Upper lobe of right lung (tissue), 1 donor: Measurements from ENCODE around the gene GLIS1. TPM values are rescaled to one million over a fixed set of nuclear protein-coding genes. Genes with fewer than 3 reads are reported as not detected.

Source experiments
- ATAC-seq: fragments of 200-7000 bp; cut with Tn5 transposase; one replicate; pipeline ENCODE4 v1.9.1; 2020; ENCODE audit warnings: mild to moderate bottlenecking, moderate library complexity
- DNase-seq: peaks from one replicate; pipeline ENCODE4 v3.0.0-alpha.2; 2020
- H3K27ac ChIP-seq: fragments of 200-600 bp; one replicate; pipeline ENCODE4 v1.8.0; 2022
- H3K27me3 ChIP-seq: fragments of 200-600 bp; one replicate; pipeline ENCODE4 v1.8.0; 2022; ENCODE audit warnings: mild to moderate bottlenecking
- H3K36me3 ChIP-seq: fragments of 200-600 bp; one replicate; pipeline ENCODE4 v1.8.0; 2022
- H3K4me1 ChIP-seq: fragments of 200-600 bp; one replicate; pipeline ENCODE4 v1.8.0; 2022
- H3K4me3 ChIP-seq: fragments of 200-600 bp; one replicate; pipeline ENCODE4 v1.8.0; 2022; ENCODE audit warnings: mild to moderate bottlenecking
- H3K9me3 ChIP-seq: fragments of 200-600 bp; one replicate; pipeline ENCODE4 v1.8.0; 2022
- intact Hi-C: fragments of 100-400 bp; cut with DNase I; formaldehyde crosslinking; loops from one replicate; pipeline ENCODE4 v1.11.0; 2022
- total RNA-seq: library from RNA; stranded (reverse); fragmentation: NEBNext Ultra II Directional; extraction: Animal tissue kit (Norgen Biotek cat#: 25700); gene quantifications from one replicate; pipeline ENCODE4 v1.2.1, GENCODE V29; 2021
- TF ChIP-seq, protein P1 (sequence below): fragments of 200-600 bp; IDR thresholded peaks from one replicate; pipeline ENCODE4 v1.8.0; 2022; ENCODE audit warnings: antibody characterized with exemption
- donor health status: DM: no; HTN: yes; CAD: no; lungs with severe emphysema.

Gene GLIS1
- total RNA-seq, 1 donor from 2014 or later: 0.14 TPM

DNA sequence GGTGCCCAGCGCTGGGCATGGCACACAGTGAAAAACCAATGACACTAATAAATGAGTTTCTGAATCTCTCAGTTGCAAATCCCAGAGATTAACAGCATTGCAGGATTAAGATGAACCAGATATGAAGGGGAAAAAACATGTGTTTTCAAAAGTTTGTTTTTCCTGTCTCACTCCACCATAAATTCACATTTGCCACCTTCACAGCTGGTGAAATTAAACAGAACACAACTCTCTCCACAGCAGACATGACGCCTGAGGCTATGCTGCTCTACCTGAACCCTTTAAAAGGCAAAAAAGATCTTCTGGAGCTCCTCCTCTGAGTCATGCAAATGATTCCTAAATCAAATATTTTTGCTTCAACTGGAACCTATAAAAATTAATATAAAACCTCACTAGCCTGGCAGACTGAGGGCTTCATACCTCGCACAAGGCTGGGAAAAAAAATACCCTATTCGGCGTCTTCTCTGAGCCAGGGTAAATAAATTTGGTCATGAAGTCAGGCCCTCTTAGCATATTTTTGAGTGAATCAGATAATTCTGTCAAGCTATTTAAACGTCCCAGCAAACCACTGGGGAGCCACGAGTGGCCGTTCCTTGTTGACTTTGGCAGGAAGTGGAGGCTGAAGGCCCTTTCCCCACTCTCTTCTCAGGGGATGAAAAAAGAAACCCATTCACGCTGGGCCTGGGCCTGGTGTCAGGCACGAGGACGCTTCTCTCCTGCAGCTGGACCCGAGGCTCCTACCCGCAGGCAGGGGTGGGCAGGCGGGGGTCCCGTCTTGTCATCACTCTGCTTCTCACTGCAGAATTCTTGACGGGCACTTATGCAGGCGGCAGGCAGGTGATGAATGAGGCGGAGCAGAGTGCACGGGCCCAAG lies 226.8 kb downstream of the GLIS1 start:
- H3K36me3 ChIP-seq: no peaks in the 10 kb centered on the region
- H3K27me3 ChIP-seq: no peaks in the 10 kb centered on the region
- TF ChIP-seq, protein P1, sequence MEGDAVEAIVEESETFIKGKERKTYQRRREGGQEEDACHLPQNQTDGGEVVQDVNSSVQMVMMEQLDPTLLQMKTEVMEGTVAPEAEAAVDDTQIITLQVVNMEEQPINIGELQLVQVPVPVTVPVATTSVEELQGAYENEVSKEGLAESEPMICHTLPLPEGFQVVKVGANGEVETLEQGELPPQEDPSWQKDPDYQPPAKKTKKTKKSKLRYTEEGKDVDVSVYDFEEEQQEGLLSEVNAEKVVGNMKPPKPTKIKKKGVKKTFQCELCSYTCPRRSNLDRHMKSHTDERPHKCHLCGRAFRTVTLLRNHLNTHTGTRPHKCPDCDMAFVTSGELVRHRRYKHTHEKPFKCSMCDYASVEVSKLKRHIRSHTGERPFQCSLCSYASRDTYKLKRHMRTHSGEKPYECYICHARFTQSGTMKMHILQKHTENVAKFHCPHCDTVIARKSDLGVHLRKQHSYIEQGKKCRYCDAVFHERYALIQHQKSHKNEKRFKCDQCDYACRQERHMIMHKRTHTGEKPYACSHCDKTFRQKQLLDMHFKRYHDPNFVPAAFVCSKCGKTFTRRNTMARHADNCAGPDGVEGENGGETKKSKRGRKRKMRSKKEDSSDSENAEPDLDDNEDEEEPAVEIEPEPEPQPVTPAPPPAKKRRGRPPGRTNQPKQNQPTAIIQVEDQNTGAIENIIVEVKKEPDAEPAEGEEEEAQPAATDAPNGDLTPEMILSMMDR: no peak
- peak; percentile 41 for ATAC-seq
- no peak for DNase-seq
- no peaks in the 10 kb centered on the region for H3K4me1 ChIP-seq
- no peaks in the 10 kb centered on the region for H3K9me3 ChIP-seq
- H3K4me3 ChIP-seq: no peak overlapping the region
- no peak overlapping the region for H3K27ac ChIP-seq
- intact Hi-C loops: no loop called here

DNA sequence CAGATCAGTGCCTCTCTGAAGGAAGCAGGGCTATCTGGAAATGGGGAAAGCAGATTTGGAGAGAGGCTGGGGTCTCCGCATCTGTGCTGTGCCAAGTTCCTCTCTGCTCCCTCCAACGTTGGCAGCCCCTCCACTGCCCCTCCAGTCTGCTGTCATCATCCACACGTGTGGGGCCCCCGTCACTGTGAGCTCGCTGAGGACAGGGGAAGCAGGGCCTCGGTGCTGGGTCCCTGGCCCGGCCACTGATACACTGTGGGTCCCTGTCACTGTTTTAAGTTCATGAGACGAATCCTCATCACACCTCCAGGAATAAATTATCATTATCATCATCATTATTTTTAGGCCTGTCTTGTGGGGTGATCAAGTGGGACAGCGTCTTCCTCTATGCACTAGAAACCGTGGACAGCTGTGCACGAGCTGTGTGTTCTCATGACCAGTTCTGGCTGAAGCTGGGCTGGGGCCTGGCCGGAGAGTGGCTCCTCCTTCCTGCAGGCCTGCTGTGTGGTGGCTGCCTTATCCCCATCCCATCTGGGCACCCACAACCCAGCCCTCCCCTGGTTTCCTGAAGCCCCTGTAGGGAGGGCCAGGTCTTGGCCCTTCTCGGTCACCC lies 227.5 kb downstream of the GLIS1 start:
- Histone ChIP-seq H3K27ac (no peak overlapping the region), H3K4me3 (no peak overlapping the region), H3K9me3 (no peaks in the 10 kb centered on the region), H3K36me3 (no peaks in the 10 kb centered on the region), H3K4me1 (no peaks in the 10 kb centered on the region), H3K27me3 (no peaks in the 10 kb centered on the region)
- TF ChIP-seq, protein P1: no peak
- intact Hi-C loops: no loop called here
- DNase-seq: no peak
- no peak for ATAC-seq

DNA sequence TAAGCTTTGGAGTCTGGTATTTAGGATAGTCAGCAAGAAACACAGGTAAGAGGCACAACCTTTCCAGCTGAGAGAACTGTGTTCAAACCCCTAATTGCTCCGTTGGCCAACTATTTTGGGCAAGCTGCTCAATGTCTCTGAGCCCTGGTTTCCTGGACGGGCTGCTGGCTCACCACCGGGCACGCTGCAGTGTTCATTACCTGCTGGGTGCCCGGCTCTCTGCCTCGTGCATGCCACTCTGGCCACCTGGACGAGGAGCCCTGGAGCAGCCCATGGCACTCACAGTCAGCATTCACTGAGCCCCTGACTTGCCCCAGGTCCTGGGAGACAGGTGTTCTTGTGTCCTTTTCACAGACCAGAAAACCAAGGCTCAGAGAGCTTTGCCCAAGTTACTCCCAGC lies 228.7 kb downstream of the GLIS1 start:
- intact Hi-C loops: no loop called here
- TF ChIP-seq, protein P1: no peak
- Histone ChIP-seq H3K4me3 (no peak overlapping the region), H3K4me1 (no peaks in the 10 kb centered on the region), H3K36me3 (no peaks in the 10 kb centered on the region), H3K27ac (no peak overlapping the region), H3K9me3 (no peaks in the 10 kb centered on the region), H3K27me3 (no peaks in the 10 kb centered on the region)
- ATAC-seq (no peak), DNase-seq (no peak)

DNA sequence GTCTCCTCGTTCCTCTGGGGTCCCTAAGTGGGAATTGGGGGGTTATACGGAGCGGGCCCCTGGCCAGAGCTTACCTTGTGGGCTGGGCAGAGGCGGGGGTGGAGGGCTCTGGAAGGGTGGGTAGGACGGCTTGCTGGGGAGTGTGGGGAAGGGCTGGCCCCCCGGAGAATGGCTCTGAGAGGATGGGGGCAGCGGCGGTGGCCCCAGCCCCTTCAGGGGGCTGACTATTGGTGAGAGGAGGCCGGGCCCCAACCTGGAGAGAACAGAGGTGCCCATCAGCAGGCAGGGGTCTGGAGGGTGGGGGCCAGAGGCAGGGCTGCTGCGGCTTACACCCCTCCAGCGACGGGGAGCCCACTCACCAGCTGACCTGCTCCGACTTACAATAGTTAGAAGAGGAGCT lies 229.2 kb downstream of the GLIS1 start:
- TF ChIP-seq, protein P1: no peak
- DNase-seq: no peak
- Histone ChIP-seq H3K27me3 (no peaks in the 10 kb centered on the region), H3K36me3 (no peaks in the 10 kb centered on the region), H3K9me3 (no peaks in the 10 kb centered on the region), H3K4me3 (no peak overlapping the region), H3K27ac (no peak overlapping the region), H3K4me1 (no peaks in the 10 kb centered on the region)
- no peak for ATAC-seq
- intact Hi-C loops: no loop called here

DNA sequence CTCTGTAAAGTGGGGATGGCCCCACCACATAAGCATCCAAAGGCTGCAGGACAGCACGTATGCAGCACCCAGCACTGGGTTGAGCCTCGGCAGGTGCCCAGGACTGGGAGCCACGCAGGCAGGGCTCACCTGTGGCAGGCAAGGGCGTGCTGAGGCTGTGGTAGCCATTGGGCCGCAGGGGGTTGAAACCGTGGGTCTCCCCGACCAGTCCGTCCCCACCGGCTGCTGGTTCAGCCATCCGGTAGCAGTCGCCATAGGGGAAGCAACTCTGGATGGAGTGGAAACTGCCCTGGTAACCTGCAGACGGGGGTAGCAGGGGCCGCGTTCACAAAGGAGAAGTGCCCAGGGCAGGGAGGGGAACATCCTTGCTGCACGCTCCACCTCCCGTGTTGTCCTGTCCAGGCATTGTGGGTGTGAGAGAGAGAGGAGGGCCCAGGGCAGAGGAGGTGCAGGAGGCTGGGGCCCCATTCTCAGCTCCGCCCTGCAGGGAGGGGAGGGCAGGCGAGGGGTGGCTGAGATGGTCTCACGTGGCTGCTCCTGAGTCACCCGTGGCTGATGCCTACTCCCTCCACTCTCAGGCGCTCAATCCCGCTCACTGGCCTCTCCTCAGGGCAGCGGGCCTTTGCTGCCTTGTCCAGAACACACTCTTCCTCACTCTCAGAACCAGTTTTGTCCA lies 229.8 kb downstream of the GLIS1 start:
- H3K4me3 ChIP-seq: no peak overlapping the region
- no peaks in the 10 kb centered on the region for H3K9me3 ChIP-seq
- no peaks in the 10 kb centered on the region for H3K36me3 ChIP-seq
- DNase-seq (no peak), ATAC-seq (peak; percentile 56)
- TF ChIP-seq, protein P1: no peak
- no peaks in the 10 kb centered on the region for H3K4me1 ChIP-seq
- no peak overlapping the region for H3K27ac ChIP-seq
- H3K27me3 ChIP-seq: no peaks in the 10 kb centered on the region
- intact Hi-C loops: no loop called here
